Measurements from ENCODE around the gene CD180. TPM values are rescaled to one million over a fixed set of nuclear protein-coding genes. Genes with fewer than 3 reads are reported as not detected.
A peak's percentile ranks its signal among the peaks of the same experiment; 100 is the strongest.

The CD180 gene
- polyA plus RNA-seq, 1 donor: 1.1 TPM

- peaks cover 2% of the 10 kb centered on the region for H3K9me3 ChIP-seq (ENCODE audit: control insufficient read depth, low read depth, low read length)
- WGBS (ENCODE audit: insufficient coverage, low lambda C conversion rate): 100% methylated on average over 2 of the region's 2 CpGs
- no peak overlapping the region for H3K27ac ChIP-seq (ENCODE audit: low read length)
- no peak for DNase-seq
- H3K4me3 ChIP-seq (ENCODE audit: low read length): no peak overlapping the region
- no peaks in the 10 kb centered on the region for H3K36me3 ChIP-seq (ENCODE audit: control insufficient read depth, insufficient read depth, low read length)
- no peaks in the 10 kb centered on the region for H3K27me3 ChIP-seq (ENCODE audit: control insufficient read depth, insufficient read depth, low read length)
- H3K4me1 ChIP-seq (ENCODE audit: control insufficient read depth, insufficient read depth, low read length): no peaks in the 10 kb centered on the region
Observed at GRCh38 chr5:67200809-67201562, 4.4 kb upstream of the CD180 start.

DNA sequence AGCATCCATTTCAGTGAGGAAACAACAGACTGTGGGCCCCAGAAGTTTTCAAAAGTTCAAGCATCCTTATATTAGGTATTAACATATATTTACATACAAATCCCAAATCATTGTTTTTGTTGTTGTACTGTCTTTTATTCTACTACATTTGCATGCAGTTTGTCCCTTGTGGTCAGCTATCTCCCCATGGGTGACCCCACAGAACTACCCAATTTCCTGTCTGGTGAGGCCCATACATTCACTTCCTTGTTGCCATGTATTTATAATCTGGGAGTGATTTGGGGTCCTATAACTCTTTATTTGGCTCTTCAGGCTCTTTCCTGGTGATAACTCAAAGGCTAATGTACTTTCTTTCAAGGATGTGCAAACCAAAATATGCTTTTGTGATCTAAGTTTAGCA is 3.3 kb upstream of the CD180 start:
- H3K4me3 ChIP-seq (ENCODE audit: low read length): no peak overlapping the region
- H3K9me3 ChIP-seq (ENCODE audit: control insufficient read depth, low read depth, low read length): peaks cover 2% of the 10 kb centered on the region
- H3K27ac ChIP-seq (ENCODE audit: low read length): no peak overlapping the region
- H3K4me1 ChIP-seq (ENCODE audit: control insufficient read depth, insufficient read depth, low read length): no peaks in the 10 kb centered on the region
- no peaks in the 10 kb centered on the region for H3K36me3 ChIP-seq (ENCODE audit: control insufficient read depth, insufficient read depth, low read length)
- H3K27me3 ChIP-seq (ENCODE audit: control insufficient read depth, insufficient read depth, low read length): no peaks in the 10 kb centered on the region
- no peak for DNase-seq

DNA sequence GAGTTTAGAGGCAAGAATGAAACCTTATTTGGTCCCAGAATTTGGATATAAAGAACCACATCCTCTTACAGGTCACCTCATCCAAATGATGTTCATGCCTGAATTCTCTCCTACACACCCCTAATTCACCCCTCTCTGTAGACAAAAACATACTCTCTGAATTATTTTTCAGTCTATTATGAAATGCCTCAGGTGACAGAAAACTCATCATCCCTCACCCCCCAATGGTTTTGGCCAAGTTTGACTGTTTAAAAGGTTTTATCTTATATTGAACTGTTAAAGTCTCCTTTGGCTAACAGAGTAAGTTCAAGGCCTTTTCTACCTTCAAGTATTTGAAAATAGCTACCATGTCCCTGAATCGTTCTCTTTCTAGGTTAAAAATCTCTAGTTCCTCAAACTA is 2.3 kb upstream of the CD180 start:
- WGBS (ENCODE audit: insufficient coverage, low lambda C conversion rate): 80% methylated on average over 1 of the region's 1 CpG
- Histone ChIP-seq H3K27ac (ENCODE audit: low read length) (no peak overlapping the region), H3K4me1 (ENCODE audit: control insufficient read depth, insufficient read depth, low read length) (no peaks in the 10 kb centered on the region), H3K4me3 (ENCODE audit: low read length) (no peak overlapping the region), H3K27me3 (ENCODE audit: control insufficient read depth, insufficient read depth, low read length) (no peaks in the 10 kb centered on the region), H3K9me3 (ENCODE audit: control insufficient read depth, low read depth, low read length) (peaks cover 2% of the 10 kb centered on the region), H3K36me3 (ENCODE audit: control insufficient read depth, insufficient read depth, low read length) (no peaks in the 10 kb centered on the region)
- no peak for DNase-seq

GRCh38 chr5:67197536-67197935 is 937 bp upstream of the CD180 start:
- no CpG with 5 or more reads among the region's 1 CpG for WGBS (ENCODE audit: insufficient coverage, low lambda C conversion rate)
- Histone ChIP-seq H3K27me3 (ENCODE audit: control insufficient read depth, insufficient read depth, low read length) (no peaks in the 10 kb centered on the region), H3K27ac (ENCODE audit: low read length) (no peak overlapping the region), H3K9me3 (ENCODE audit: control insufficient read depth, low read depth, low read length) (peaks cover 2% of the 10 kb centered on the region), H3K4me1 (ENCODE audit: control insufficient read depth, insufficient read depth, low read length) (no peaks in the 10 kb centered on the region), H3K4me3 (ENCODE audit: low read length) (no peak overlapping the region), H3K36me3 (ENCODE audit: control insufficient read depth, insufficient read depth, low read length) (no peaks in the 10 kb centered on the region)
- DNase-seq: no peak

DNA sequence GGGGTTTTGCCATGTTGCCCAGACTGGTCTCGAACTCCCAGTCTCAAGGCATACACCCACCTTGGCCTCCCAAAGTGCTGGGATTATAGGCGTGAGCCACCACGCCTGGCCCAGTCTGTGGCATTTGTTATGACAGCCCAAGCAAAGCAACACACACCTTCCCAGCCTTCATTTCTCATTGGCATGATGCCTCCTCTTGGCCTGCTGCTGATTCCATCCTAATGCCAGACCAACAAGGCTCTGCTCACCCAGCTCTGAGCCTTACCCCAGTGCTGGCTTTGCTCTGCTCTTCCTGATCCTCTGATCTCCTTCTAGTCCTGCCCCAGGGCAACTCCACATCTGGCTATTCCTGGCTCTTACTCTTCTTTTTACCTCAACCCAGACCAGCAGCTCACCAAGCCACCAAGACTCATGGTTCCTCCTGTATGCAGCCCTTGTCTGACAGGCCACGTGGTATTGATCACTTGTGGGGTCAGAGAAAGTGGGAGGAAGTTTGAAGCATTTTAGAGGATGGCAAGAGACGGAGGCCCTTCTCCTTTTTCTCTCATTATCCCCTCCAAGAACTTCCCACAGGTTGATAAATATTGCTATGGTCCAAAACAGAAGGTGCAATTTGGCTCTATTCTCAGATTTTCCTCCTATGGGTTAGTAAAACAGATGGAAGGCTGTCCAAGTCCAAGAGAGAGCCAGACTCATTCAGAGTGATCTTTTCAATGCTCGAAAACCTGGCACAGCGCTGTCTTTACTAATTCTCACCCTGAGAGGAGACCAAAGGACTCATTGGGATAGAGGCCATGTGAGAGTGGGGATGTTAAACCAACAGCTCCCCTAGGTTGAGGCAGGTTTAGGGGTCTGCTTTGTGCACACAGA is 958 bp downstream of the CD180 start:
- Histone ChIP-seq H3K9me3 (ENCODE audit: control insufficient read depth, low read depth, low read length) (peaks cover 4% of the 10 kb centered on the region), H3K27ac (ENCODE audit: low read length) (no peak overlapping the region), H3K4me3 (ENCODE audit: low read length) (no peak overlapping the region), H3K36me3 (ENCODE audit: control insufficient read depth, insufficient read depth, low read length) (no peaks in the 10 kb centered on the region), H3K4me1 (ENCODE audit: control insufficient read depth, insufficient read depth, low read length) (no peaks in the 10 kb centered on the region), H3K27me3 (ENCODE audit: control insufficient read depth, insufficient read depth, low read length) (no peaks in the 10 kb centered on the region)
- 100% methylated on average over 1 of the region's 7 CpGs for WGBS (ENCODE audit: insufficient coverage, low lambda C conversion rate)
- no peak for DNase-seq

- no peak overlapping the region for H3K4me3 ChIP-seq (ENCODE audit: low read length)
- no peaks in the 10 kb centered on the region for H3K27me3 ChIP-seq (ENCODE audit: control insufficient read depth, insufficient read depth, low read length)
- H3K36me3 ChIP-seq (ENCODE audit: control insufficient read depth, insufficient read depth, low read length): no peaks in the 10 kb centered on the region
- WGBS (ENCODE audit: insufficient coverage, low lambda C conversion rate): 100% methylated on average over 1 of the region's 3 CpGs
- no peaks in the 10 kb centered on the region for H3K4me1 ChIP-seq (ENCODE audit: control insufficient read depth, insufficient read depth, low read length)
- DNase-seq: no peak
- H3K9me3 ChIP-seq (ENCODE audit: control insufficient read depth, low read depth, low read length): peaks cover 4% of the 10 kb centered on the region
- no peak overlapping the region for H3K27ac ChIP-seq (ENCODE audit: low read length)
Observed at GRCh38 chr5:67194166-67194565, 2.4 kb downstream of the CD180 start.

GRCh38 chr5:67193439-67193807 is 3.2 kb downstream of the CD180 start:
- H3K27me3 ChIP-seq (ENCODE audit: control insufficient read depth, insufficient read depth, low read length): no peaks in the 10 kb centered on the region
- DNase-seq: no peak
- no peaks in the 10 kb centered on the region for H3K4me1 ChIP-seq (ENCODE audit: control insufficient read depth, insufficient read depth, low read length)
- H3K4me3 ChIP-seq (ENCODE audit: low read length): no peak overlapping the region
- no peak overlapping the region for H3K27ac ChIP-seq (ENCODE audit: low read length)
- no peaks in the 10 kb centered on the region for H3K36me3 ChIP-seq (ENCODE audit: control insufficient read depth, insufficient read depth, low read length)
- peaks cover 4% of the 10 kb centered on the region for H3K9me3 ChIP-seq (ENCODE audit: control insufficient read depth, low read depth, low read length)
- WGBS (ENCODE audit: insufficient coverage, low lambda C conversion rate): no CpG with 5 or more reads among the region's 2 CpGs

DNA sequence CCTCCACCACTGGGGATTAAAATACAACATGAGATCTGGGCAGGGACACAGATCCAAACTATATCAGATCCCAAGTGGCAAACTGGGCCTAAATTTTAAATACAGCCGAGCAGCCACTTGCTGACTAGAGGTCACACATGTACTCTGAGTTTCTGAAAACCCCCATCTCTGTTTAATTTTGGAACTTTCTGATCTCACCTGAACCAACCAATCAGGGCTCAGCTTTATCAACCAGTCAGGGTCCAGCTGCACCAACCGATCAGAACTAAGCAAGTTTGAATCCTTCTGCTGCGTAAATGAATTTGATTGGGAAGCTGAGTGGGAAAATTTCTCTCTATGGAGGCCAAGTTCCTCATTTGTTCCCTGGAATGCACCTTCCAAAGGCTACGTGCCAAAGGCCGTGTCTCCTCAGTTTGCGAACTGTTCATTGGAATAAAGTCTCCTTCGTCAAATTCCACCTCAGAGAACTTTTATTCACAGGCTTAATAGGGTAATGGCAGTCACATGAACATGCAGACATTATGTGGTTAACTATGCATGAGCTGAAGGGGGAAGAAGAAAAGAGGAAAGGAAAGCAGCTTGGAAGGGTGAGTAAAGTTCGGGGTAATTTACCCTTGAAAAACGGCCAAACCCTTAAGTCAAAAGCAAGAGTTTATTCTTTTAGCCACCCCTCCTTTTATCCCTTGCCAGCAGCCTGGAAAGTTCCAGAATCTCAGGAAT is 3.7 kb downstream of the CD180 start:
- Histone ChIP-seq H3K27ac (ENCODE audit: low read length) (peak overlapping the region; percentile 14), H3K4me3 (ENCODE audit: low read length) (no peak overlapping the region), H3K4me1 (ENCODE audit: control insufficient read depth, insufficient read depth, low read length) (no peaks in the 10 kb centered on the region), H3K27me3 (ENCODE audit: control insufficient read depth, insufficient read depth, low read length) (no peaks in the 10 kb centered on the region), H3K36me3 (ENCODE audit: control insufficient read depth, insufficient read depth, low read length) (no peaks in the 10 kb centered on the region), H3K9me3 (ENCODE audit: control insufficient read depth, low read depth, low read length) (peaks cover 4% of the 10 kb centered on the region)
- no peak for DNase-seq
- 67% methylated on average over 1 of the region's 9 CpGs for WGBS (ENCODE audit: insufficient coverage, low lambda C conversion rate)

GRCh38 chr5:67190861-67191260 is 5.7 kb downstream of the CD180 start:
- Histone ChIP-seq H3K4me3 (ENCODE audit: low read length) (no peak overlapping the region), H3K27ac (ENCODE audit: low read length) (no peak overlapping the region), H3K9me3 (ENCODE audit: control insufficient read depth, low read depth, low read length) (peaks cover 4% of the 10 kb centered on the region), H3K36me3 (ENCODE audit: control insufficient read depth, insufficient read depth, low read length) (no peaks in the 10 kb centered on the region), H3K4me1 (ENCODE audit: control insufficient read depth, insufficient read depth, low read length) (no peaks in the 10 kb centered on the region), H3K27me3 (ENCODE audit: control insufficient read depth, insufficient read depth, low read length) (no peaks in the 10 kb centered on the region)
- DNase-seq: no peak
- WGBS (ENCODE audit: insufficient coverage, low lambda C conversion rate): 73% methylated on average over 3 of the region's 5 CpGs

DNA sequence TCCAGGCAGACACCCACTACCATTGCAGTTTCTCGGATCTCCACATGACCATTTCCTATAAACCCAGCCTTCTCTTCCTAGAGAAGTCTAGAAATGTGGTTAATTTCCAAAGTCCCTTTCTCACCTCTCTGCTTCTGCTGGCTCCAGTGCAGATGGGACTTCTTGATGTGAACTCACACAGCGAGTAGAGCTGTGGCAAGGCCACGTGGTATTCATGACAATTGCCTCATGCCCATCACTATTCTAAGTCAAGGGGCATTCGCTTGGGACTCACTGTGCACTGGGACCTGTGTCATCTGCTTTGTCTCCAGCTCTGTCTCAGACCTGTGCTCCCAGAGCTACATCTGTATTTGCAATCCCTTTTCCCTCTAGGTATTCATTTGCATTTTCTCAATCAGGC is 6.2 kb downstream of the CD180 start:
- peaks cover 4% of the 10 kb centered on the region for H3K9me3 ChIP-seq (ENCODE audit: control insufficient read depth, low read depth, low read length)
- H3K27me3 ChIP-seq (ENCODE audit: control insufficient read depth, insufficient read depth, low read length): no peaks in the 10 kb centered on the region
- no peak overlapping the region for H3K27ac ChIP-seq (ENCODE audit: low read length)
- no peaks in the 10 kb centered on the region for H3K36me3 ChIP-seq (ENCODE audit: control insufficient read depth, insufficient read depth, low read length)
- H3K4me1 ChIP-seq (ENCODE audit: control insufficient read depth, insufficient read depth, low read length): no peaks in the 10 kb centered on the region
- no peak for DNase-seq
- WGBS (ENCODE audit: insufficient coverage, low lambda C conversion rate): 80% methylated on average over 1 of the region's 4 CpGs
- H3K4me3 ChIP-seq (ENCODE audit: low read length): no peak overlapping the region
